NCI-H1105 (cell line): ENCODE results near the gene CARMIL3.
"Not testable (repeated sequence)": the region's sequence is repeated elsewhere in the genome, so short reads cannot be mapped to it uniquely, and the experiment has no call there.

Source experiments
- DNase-seq: peaks from one replicate; lab custom pipeline; 2025; lab: John Stamatoyannopoulos, UW

The CARMIL3 gene

DNA sequence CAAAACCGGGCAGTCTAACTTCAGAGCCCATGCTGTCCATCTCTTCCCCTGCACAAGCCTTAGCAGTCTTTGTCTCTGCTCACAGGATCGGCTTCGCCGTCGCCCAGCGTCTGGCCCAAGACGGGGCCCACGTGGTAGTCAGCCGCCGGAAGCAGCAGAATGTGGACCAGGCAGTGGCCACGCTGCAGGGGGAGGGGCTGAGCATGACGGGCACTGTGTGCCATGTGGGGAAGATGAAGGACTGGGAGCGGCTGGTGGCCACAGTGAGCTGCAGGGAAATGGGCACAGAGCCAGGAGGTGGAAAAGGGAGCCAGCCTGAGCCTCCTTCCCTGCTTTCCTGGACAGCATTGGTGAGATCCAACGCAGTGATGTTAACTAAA is 14.2 kb upstream of the CARMIL3 start:
- DNase-seq: no peak

GRCh38 chr14:24038686-24039085 is 13.1 kb upstream of the CARMIL3 start:
- DNase-seq: no peak

- DNase-seq: no peak
Measured at GRCh38 chr14:24040692-24041091, 11.1 kb upstream of the CARMIL3 start.

GRCh38 chr14:24042746-24043145 is 9.1 kb upstream of the CARMIL3 start:
- DNase-seq: no peak

DNA sequence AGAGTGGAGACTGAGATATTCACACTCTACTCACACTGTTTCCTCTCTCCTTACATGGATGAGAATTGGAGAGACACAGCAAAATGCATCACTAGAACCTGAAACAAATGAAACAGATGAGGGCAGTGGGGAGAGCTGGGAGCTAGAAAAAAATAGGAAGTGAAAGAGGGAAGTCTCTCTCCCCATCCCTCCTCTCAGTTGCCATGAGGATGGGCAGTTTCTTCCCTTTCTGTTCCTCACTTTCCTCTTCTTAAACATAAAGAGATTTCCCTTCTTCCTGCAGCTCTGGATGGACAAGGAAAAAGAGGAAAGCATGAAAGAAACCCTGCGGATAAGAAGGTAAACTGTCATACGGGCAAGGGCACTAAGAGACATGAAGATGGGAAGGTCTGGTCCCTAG is 2.8 kb upstream of the CARMIL3 start:
- not testable (repeated sequence) for DNase-seq

DNA sequence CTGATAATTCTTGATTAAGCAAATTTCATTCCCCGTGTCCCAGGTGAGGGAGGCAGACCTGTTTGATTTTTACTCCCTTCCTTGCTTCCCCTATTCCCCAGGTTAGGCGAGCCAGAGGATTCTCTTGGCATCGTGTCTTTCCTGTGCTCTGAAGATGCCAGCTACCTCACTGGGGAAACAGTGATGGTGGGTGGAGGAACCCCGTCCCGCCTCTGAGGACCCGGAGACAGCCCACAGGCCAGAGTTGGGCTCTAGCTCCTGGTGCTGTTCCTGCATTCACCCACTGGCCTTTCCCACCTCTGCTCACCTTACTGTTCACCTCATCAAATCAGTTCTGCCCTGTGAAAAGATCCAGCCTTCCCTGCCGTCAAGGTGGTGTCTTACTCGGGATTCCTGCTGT is 1.1 kb upstream of the CARMIL3 start:
- DNase-seq: not testable (repeated sequence)

DNA sequence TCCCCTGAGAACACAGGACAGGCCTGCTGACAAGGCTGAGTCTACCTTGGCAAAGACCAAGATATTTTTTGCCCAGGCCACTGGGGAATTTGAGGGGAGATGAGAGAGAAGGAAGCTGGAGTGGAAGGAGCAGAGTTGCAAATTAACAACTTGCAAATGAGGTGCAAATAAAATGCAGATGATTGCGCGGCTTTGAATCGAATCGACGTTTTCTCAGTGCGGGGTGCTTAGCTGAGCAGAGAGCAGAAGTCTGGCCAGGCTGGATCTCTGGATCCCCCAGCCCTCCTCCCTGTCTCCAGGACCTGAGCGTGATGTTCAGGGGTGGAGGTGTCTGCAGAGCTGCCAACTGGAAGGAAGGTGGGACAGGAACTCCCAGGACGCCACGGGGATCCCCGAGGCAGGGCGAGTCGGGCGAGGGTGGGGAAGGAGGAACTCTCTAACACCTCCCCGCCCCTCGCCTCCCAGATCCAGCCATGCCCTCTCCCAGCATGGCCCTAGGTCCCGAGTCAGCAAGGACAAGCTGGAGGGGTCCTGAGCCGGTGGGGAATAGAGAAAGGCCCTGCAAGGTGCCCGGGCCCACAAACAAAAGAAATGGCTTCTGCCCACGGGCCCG is 527 bp upstream of the CARMIL3 start:
- DNase-seq: no peak

GRCh38 chr14:24052656-24053547 is 1.1 kb downstream of the CARMIL3 start:
- no peak for DNase-seq

GRCh38 chr14:24053548-24054323 is 1.9 kb downstream of the CARMIL3 start:
- DNase-seq: no peak

DNA sequence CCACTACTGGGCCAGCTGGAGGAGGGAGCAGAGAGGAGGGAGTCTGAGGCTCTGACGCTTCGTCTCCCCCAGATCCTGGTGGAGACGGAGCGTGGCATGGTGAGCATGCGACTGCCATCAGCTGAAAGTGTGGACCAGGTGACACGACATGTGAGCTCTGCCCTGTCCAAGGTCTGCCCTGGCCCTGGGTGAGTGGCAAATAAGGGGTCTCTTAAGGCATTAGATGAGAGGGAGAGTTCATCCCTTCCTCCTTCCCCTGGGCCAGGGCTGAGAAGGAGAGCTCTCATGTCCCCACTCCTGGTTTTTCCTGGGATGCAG is 2.5 kb downstream of the CARMIL3 start:
- no peak for DNase-seq

DNA sequence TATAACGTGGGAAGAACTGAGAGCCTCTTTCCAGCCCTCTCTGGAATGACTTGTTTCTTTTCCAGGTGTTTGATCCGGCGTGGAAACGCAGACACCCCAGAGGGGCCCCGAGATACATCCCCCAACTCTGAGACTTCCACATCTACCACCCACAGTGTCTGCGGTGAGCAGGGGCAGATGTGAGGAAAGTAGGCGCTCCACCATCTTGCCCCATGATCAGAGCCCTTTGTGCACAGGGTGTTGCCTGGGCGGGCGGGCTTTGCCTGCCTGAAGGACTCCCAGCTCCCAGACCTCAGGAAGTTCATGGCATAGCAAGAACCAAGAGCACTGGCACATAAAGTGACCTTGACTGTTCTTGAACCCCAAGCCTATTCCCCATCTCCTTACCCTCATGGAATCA is 2.8 kb downstream of the CARMIL3 start:
- DNase-seq: no peak

- no peak for DNase-seq
Measured at GRCh38 chr14:24055971-24056799, 4.4 kb downstream of the CARMIL3 start.

DNA sequence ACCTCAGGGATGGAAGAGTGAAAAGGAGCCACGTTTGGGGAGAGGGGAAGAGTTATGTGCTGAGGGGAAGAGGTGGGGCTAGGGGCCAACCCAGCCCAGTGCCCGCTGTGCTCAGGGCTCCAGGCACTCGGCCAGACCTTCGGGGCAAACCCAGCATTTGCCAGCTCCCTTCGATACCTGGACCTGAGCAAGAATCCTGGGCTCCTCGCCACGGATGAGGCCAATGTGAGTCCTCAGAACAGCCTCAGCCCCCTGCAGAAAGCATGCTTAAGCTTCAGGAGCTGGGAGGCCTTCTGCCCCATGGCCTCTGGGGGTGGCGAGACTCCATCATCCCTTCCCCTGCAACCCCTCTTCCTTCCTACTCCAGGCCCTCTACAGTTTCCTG is 5.0 kb downstream of the CARMIL3 start:
- DNase-seq: no peak

GRCh38 chr14:24057271-24057670 is 5.5 kb downstream of the CARMIL3 start:
- DNase-seq: no peak

DNA sequence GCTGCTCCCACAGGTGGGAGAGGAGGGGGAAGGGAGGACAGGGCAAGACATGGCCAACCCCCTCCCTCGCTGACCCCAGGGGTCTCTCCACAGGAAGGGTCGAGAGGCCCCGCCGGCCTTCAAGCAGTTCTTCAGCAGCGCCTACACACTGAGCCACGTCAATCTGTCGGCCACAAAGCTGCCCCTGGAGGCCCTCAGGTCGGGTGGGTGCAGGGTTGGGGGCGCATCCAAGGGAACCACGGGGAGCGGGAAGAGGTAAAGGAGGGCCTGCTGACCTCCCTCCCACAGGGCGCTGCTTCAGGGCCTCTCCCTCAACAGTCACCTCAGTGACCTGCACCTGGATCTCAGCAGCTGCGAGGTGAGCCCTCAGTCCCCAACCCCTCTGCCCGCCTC is 6.1 kb downstream of the CARMIL3 start:
- DNase-seq: no peak

DNA sequence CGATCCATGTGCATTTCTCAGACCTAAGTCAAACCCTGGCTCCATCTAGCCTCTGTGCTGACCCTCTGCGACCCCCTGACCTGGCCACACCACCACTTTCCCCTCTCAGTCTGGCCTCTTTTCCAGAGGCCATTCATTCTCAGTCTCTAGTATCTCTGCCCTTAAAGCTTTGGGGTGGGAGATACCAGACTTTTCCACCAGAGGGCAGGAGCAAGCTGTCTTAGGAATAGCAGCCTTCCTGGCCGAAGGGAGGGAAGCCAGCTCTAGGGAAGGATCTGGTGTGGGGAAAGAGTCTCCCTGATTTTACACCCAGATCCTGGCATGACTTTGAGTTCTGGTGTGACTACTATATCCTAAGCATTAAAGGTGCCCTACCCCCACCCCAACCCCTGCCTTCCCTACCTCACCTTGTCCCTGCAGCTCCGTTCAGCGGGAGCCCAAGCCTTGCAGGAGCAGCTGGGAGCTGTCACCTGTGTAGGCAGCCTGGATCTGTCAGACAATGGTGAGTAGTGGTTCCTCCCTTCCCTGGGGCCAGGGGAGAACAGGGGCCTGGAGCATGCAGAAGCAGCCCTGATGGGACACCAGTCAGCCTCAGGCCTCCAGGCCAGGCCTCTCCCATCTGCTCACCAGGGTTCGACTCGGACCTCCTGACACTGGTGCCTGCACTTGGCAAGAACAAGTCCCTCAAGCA is 6.6 kb downstream of the CARMIL3 start:
- DNase-seq: peak; percentile 5

DNA sequence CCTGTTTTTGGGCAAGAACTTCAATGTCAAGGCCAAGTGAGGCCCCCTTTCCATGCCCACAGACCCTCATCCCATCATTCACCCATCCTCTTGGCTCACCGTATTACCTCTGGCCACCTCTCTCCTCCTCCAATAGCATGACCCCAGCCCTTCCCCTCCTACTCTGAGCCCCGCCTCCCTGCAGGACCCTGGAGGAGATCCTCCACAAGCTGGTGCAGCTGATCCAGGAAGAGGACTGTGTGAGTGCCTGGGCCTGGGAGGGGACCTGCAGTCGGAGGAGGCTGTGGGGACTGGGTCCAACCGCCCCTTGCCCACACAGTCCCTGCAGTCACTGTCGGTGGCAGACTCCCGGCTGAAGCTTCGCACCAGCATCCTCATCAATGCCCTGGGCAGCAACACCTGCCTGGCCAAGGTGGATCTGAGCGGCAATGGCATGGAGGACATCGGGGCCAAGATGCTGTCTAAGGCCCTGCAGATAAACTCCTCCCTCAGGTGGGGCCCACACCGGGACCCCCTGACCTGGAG is 7.2 kb downstream of the CARMIL3 start:
- DNase-seq: no peak

GRCh38 chr14:24059841-24060388 is 8.1 kb downstream of the CARMIL3 start:
- no peak for DNase-seq

GRCh38 chr14:24060443-24060842 is 8.6 kb downstream of the CARMIL3 start:
- no peak for DNase-seq

- no peak for DNase-seq
Measured at GRCh38 chr14:24060984-24061913, 9.4 kb downstream of the CARMIL3 start.
